Kidney epithelial cell (primary cell): ENCODE results near the gene CFAP157. TPM values are rescaled to one million over a fixed set of nuclear protein-coding genes. Genes with fewer than 3 reads are reported as not detected.

Source experiments
- DNase-seq: peaks from one replicate; pipeline ENCODE4 v3.0.0-alpha.2; 2010; ENCODE audit warnings: low read depth
- H3K27me3 ChIP-seq: 2 replicates; pipeline ENCODE4 v1.6.0; 2011; ENCODE audit warnings: low read length; ENCODE audit not compliant: control insufficient read depth, insufficient read depth
- H3K36me3 ChIP-seq: 2 replicates; pipeline ENCODE4 v1.5.1; 2011; ENCODE audit warnings: low read length; ENCODE audit not compliant: control insufficient read depth, insufficient read depth
- H3K4me3 ChIP-seq: 2 replicates; pipeline ENCODE4 v1.5.1; 2011; ENCODE audit warnings: low read depth, mild to moderate bottlenecking, control low read depth, low read length
- total RNA-seq: library from RNA; depleted of rRNA; stranded (reverse); fragments of >200 nt; gene quantifications from 2 replicates; pipeline ENCODE4 v1.2.3, GENCODE V29; 2015
- TF ChIP-seq, protein P1 (sequence below): IDR thresholded peaks from 2 replicates; pipeline ENCODE4 v1.5.1; 2011; ENCODE audit warnings: mild to moderate bottlenecking, moderate library complexity, low read length, control low read depth, inconsistent platforms; ENCODE audit not compliant: insufficient read depth, poor library complexity, severe bottlenecking

The CFAP157 gene
- total RNA-seq, 1 donor from 2014 or later, result not detected

GRCh38 chr9:127664678-127665507, 41.9 kb upstream of the CFAP157 start:
- H3K4me3 ChIP-seq, result no peak overlapping the region
- H3K36me3 ChIP-seq, result peaks cover 2% of the 10 kb centered on the region
- TF ChIP-seq, protein P1, sequence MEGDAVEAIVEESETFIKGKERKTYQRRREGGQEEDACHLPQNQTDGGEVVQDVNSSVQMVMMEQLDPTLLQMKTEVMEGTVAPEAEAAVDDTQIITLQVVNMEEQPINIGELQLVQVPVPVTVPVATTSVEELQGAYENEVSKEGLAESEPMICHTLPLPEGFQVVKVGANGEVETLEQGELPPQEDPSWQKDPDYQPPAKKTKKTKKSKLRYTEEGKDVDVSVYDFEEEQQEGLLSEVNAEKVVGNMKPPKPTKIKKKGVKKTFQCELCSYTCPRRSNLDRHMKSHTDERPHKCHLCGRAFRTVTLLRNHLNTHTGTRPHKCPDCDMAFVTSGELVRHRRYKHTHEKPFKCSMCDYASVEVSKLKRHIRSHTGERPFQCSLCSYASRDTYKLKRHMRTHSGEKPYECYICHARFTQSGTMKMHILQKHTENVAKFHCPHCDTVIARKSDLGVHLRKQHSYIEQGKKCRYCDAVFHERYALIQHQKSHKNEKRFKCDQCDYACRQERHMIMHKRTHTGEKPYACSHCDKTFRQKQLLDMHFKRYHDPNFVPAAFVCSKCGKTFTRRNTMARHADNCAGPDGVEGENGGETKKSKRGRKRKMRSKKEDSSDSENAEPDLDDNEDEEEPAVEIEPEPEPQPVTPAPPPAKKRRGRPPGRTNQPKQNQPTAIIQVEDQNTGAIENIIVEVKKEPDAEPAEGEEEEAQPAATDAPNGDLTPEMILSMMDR, result no peak
- DNase-seq, result no peak
- H3K27me3 ChIP-seq, result no peaks in the 10 kb centered on the region

- Histone ChIP-seq H3K4me3 (no peak overlapping the region), H3K27me3 (no peaks in the 10 kb centered on the region), H3K36me3 (peaks cover 2% of the 10 kb centered on the region)
- TF ChIP-seq, protein P1, result no peak
- DNase-seq, result no peak
Measured at GRCh38 chr9:127667127-127667844, 39.5 kb upstream of the CFAP157 start.

DNA sequence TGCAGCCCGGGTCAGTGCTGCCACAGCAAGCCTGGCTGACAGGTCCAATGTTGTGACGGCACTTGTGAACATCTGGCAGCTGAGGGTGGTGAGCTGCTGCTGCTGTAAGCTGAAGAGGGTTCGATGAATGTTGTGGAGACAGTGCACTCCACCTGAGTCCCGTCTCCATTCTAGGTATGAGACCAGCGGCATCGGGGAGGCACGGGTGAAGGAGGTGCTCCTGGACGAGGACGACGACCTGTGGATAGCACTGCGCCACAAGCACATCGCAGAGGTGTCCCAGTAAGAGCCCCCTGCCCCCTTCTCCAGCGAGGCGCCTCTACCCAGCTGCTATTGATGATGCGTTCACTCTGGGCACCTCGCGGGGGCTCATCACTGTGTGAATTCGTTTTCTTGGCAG, 38.9 kb upstream of the CFAP157 start:
- TF ChIP-seq, protein P1, result no peak
- H3K27me3 ChIP-seq, result no peaks in the 10 kb centered on the region
- H3K36me3 ChIP-seq, result peaks cover 2% of the 10 kb centered on the region
- no peak overlapping the region for H3K4me3 ChIP-seq
- no peak for DNase-seq

DNA sequence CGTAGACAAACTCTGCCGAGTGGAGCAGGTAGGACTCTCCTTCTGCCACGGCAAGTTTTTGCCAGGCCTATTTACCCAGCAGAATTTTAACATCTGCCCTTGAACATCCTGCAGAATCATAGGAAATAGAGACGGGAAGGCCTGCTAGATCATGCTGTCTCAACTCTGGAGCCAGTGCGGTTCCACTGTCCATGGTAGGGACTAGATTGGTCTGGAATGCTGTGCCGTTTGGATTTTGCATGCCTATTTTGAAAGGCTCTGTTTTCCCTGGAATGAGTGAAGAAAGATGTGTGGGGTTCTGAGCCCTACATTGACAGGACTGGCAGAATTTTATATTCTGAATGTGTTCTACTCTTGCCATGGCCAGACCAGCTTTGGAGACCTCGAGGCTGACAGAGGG, 33.6 kb upstream of the CFAP157 start:
- Histone ChIP-seq H3K4me3 (no peak overlapping the region), H3K27me3 (no peaks in the 10 kb centered on the region), H3K36me3 (no peaks in the 10 kb centered on the region)
- DNase-seq, result no peak
- TF ChIP-seq, protein P1, result no peak

GRCh38 chr9:127676638-127677037, 30.1 kb upstream of the CFAP157 start:
- Histone ChIP-seq H3K36me3 (no peaks in the 10 kb centered on the region), H3K27me3 (no peaks in the 10 kb centered on the region), H3K4me3 (no peak overlapping the region)
- TF ChIP-seq, protein P1, result no peak
- DNase-seq, result no peak
